Measurements from ENCODE around the gene SOAT2.
"Not testable (repeated sequence)": the region's sequence is repeated elsewhere in the genome, so short reads cannot be mapped to it uniquely, and the experiment has no call there.

The SOAT2 gene

GRCh38 chr12:53131844-53132243 is 28.6 kb downstream of the SOAT2 start:
- in situ Hi-C loops (cut with MboI; ENCODE audit: low sequenced_read_pairs), result no loop called here

GRCh38 chr12:53133722-53134121 is 30.4 kb downstream of the SOAT2 start:
- in situ Hi-C loops (cut with MboI; ENCODE audit: low sequenced_read_pairs), result no loop called here

- in situ Hi-C loops (cut with MboI; ENCODE audit: low sequenced_read_pairs), result no loop called here
Observed at GRCh38 chr12:53143355-53143754, 40.1 kb downstream of the SOAT2 start.

GRCh38 chr12:53145383-53146260 is 42.3 kb downstream of the SOAT2 start:
- in situ Hi-C loops (cut with MboI; ENCODE audit: low sequenced_read_pairs), result no loop called here

- in situ Hi-C loops (cut with MboI; ENCODE audit: low sequenced_read_pairs), result no loop called here
Observed at GRCh38 chr12:53147181-53147580, 43.9 kb downstream of the SOAT2 start.

GRCh38 chr12:53147653-53148052 is 44.4 kb downstream of the SOAT2 start:
- in situ Hi-C loops (cut with MboI; ENCODE audit: low sequenced_read_pairs), result no loop called here

GRCh38 chr12:53151039-53151438 is 47.8 kb downstream of the SOAT2 start:
- in situ Hi-C loops (cut with MboI; ENCODE audit: low sequenced_read_pairs), result no loop called here

GRCh38 chr12:53152390-53152789 is 49.1 kb downstream of the SOAT2 start:
- in situ Hi-C loops (cut with MboI; ENCODE audit: low sequenced_read_pairs), result no loop called here

- in situ Hi-C loops (cut with MboI; ENCODE audit: low sequenced_read_pairs), result no loop called here
Observed at GRCh38 chr12:53159195-53159839, 56.0 kb downstream of the SOAT2 start.

- in situ Hi-C loops (cut with MboI; ENCODE audit: low sequenced_read_pairs), result no loop called here
Observed at GRCh38 chr12:53160000-53160399, 56.7 kb downstream of the SOAT2 start.

GRCh38 chr12:53160673-53161072 is 57.4 kb downstream of the SOAT2 start:
- in situ Hi-C loops (cut with MboI; ENCODE audit: low sequenced_read_pairs), result no loop called here

GRCh38 chr12:53161119-53161911 is 58.0 kb downstream of the SOAT2 start:
- in situ Hi-C loops (cut with MboI; ENCODE audit: low sequenced_read_pairs), result no loop called here

- in situ Hi-C loops (cut with MboI; ENCODE audit: low sequenced_read_pairs), result not testable (repeated sequence)
Observed at GRCh38 chr12:53163008-53163407, 59.7 kb downstream of the SOAT2 start.

- in situ Hi-C loops (cut with MboI; ENCODE audit: low sequenced_read_pairs), result no loop called here
Observed at GRCh38 chr12:53166837-53167236, 63.6 kb downstream of the SOAT2 start.

GRCh38 chr12:53169644-53170043 is 66.4 kb downstream of the SOAT2 start:
- in situ Hi-C loops (cut with MboI; ENCODE audit: low sequenced_read_pairs), result no loop called here

GRCh38 chr12:53170215-53170614 is 66.9 kb downstream of the SOAT2 start:
- in situ Hi-C loops (cut with MboI; ENCODE audit: low sequenced_read_pairs), result no loop called here

- in situ Hi-C loops (cut with MboI; ENCODE audit: low sequenced_read_pairs), result no loop called here
Observed at GRCh38 chr12:53170876-53171724, 67.8 kb downstream of the SOAT2 start.

- in situ Hi-C loops (cut with MboI; ENCODE audit: low sequenced_read_pairs), result no loop called here
Observed at GRCh38 chr12:53171725-53172329, 68.5 kb downstream of the SOAT2 start.

- in situ Hi-C loops (cut with MboI; ENCODE audit: low sequenced_read_pairs), result no loop called here
Observed at GRCh38 chr12:53172352-53172751, 69.1 kb downstream of the SOAT2 start.

GRCh38 chr12:53173085-53173715 is 69.9 kb downstream of the SOAT2 start:
- in situ Hi-C loops (cut with MboI; ENCODE audit: low sequenced_read_pairs), result no loop called here
